ENCODE data around the gene NUDT17. TPM values are rescaled to one million over a fixed set of nuclear protein-coding genes. Genes with fewer than 3 reads are reported as not detected.

Gene NUDT17
- total RNA-seq, 1 experiment from 2014 or later: 4.0 TPM

DNA sequence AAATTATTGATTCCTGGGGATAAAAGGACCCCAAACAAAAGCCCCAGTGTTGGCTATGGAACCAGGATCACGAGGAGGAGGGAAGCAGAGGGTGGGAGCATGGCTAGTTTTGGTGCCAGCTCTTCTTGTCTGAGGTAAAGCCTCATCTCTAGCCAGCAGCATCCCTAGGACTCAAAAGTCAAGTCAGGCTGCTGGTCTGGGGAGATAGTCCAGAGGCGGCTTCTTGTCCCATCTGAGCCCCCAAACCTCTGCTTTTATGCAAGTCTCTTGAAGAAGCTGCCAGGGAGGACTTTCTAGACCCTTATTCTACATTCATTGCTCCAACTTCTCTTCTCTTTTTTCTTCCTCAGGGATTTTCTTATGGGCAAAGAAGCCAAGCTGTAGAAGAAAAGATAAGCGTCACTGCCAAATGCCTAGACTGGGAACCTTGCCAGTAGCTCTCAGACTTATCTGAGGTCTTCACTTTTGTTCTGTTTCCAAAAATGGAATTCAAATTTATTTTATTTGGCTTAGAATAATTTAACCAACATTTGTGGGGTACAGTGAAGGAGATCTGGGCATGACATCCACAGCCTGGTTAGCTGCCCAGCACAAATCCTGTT is 47.2 kb downstream of the NUDT17 start:
- DNase-seq: no peak
- H2BK120ac ChIP-seq (ENCODE audit: low read depth, low read length, poor library complexity, severe bottlenecking): no peak overlapping the region

More for the DNA sequence above, 47.2 kb downstream of the NUDT17 start:
- WGBS (ENCODE audit: extremely low coverage, insufficient read length, low lambda C conversion rate): no CpG with 5 or more reads among the region's 3 CpGs
- Histone ChIP-seq H3K27ac (ENCODE audit: insufficient read length, low read depth, low read length) (no peak overlapping the region), H3K23ac (ENCODE audit: insufficient read length, low read depth, low read length) (no peak overlapping the region), H4K91ac (ENCODE audit: insufficient read length, low read depth, low read length) (no peak overlapping the region), H3T11ph (ENCODE audit: low read length) (no peak overlapping the region), H4K20me1 (ENCODE audit: control insufficient read depth, insufficient read depth, insufficient read length) (no peaks in the 10 kb centered on the region), H4K8ac (replicated peaks; ENCODE audit: insufficient read length, low read depth, low read length) (no peak overlapping the region), H3K9ac (ENCODE audit: extremely low read depth, insufficient read length, low read length) (no peak overlapping the region), H3K79me2 (ENCODE audit: insufficient read depth, low read length) (no peaks in the 10 kb centered on the region), H3K9me3 (ENCODE audit: control insufficient read depth, low read depth, low read length) (no peaks in the 10 kb centered on the region), H3K14ac (ENCODE audit: insufficient read depth, low read length) (no peak overlapping the region), H2BK12ac (ENCODE audit: insufficient read length, low read depth, low read length) (no peak overlapping the region), H3K18ac (ENCODE audit: insufficient read length, low read depth, low read length) (no peak overlapping the region), H3K27me3 (ENCODE audit: insufficient read depth, low read length) (no peaks in the 10 kb centered on the region), H3K23me2 (ENCODE audit: insufficient read length, low read depth, low read length, poor library complexity, severe bottlenecking) (peaks cover 4% of the 10 kb centered on the region), H2AK5ac (ENCODE audit: insufficient read length, low read length) (no peak overlapping the region), H2BK5ac (ENCODE audit: insufficient read length, low read length) (no peak overlapping the region), H2BK15ac (ENCODE audit: low read depth, low read length) (no peak overlapping the region), H3K4me2 (ENCODE audit: insufficient read depth, insufficient read length, low read length) (peak overlapping the region; percentile 41), H2BK20ac (ENCODE audit: low read depth, low read length, poor library complexity, severe bottlenecking) (no peak overlapping the region), H4K5ac (ENCODE audit: insufficient read length, low read depth, low read length) (no peak overlapping the region), H2AFZ (ENCODE audit: low read length) (peak overlapping the region; percentile 95), H3K4ac (ENCODE audit: low read depth, low read length) (no peak overlapping the region), H3K4me1 (ENCODE audit: insufficient read depth, low read length) (no peaks in the 10 kb centered on the region), H3K56ac (ENCODE audit: insufficient read length, low read depth, low read length) (no peak overlapping the region), H3K79me1 (ENCODE audit: insufficient read depth, low read depth, low read length, poor library complexity, severe bottlenecking) (no peaks in the 10 kb centered on the region)
- Mint-ChIP-seq H3K4me1 (peaks cover 10 to 14% of the 10 kb centered on the region in 2 experiments), H3K4me3 (peak overlapping the region; percentile 39 to 73), H3K27ac (peak overlapping the region; percentile 33 to 95 (median 46); a peak in 3 of 7 replicates), H3K36me3 (ENCODE audit: insufficient read depth in 1 of 3, low read depth in 3 of 3) (no peaks in the 10 kb centered on the region), H3K9me3 (no peaks in the 10 kb centered on the region), H3K27me3 (ENCODE audit: low read depth) (peaks cover 18% of the 10 kb centered on the region)
- TF ChIP-seq, protein P1, sequence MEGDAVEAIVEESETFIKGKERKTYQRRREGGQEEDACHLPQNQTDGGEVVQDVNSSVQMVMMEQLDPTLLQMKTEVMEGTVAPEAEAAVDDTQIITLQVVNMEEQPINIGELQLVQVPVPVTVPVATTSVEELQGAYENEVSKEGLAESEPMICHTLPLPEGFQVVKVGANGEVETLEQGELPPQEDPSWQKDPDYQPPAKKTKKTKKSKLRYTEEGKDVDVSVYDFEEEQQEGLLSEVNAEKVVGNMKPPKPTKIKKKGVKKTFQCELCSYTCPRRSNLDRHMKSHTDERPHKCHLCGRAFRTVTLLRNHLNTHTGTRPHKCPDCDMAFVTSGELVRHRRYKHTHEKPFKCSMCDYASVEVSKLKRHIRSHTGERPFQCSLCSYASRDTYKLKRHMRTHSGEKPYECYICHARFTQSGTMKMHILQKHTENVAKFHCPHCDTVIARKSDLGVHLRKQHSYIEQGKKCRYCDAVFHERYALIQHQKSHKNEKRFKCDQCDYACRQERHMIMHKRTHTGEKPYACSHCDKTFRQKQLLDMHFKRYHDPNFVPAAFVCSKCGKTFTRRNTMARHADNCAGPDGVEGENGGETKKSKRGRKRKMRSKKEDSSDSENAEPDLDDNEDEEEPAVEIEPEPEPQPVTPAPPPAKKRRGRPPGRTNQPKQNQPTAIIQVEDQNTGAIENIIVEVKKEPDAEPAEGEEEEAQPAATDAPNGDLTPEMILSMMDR (conservative IDR thresholded peaks at IDR 0.05): no peak
